Measurements from ENCODE around the gene OSBPL3.

OSBPL3 gene

DNA sequence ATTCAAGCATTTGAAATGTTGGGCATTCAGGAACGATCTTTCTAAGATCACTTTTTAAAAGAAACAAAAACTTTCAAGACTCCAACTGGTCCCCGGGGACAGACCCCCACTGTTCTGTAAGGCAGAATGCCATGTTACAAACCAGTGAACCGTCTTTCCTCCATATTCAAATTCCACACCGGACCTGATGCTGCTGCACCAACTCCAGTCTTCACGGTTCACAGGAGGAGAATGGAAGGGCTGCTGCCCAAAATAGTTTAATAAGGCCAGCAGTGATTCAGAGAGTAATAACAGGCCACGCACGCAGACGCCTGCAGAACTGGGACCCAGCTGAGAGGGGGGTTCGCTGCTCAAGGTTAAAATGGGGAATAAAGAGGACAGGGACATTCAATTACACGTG lies 47.2 kb downstream of the OSBPL3 start:
- no peak overlapping the region for H3K4me3 ChIP-seq (ENCODE audit: low read depth, low read length)
- no peak for TF ChIP-seq CTCF (IDR thresholded peaks at IDR 0.05; ENCODE audit: borderline replicate concordance, insufficient read depth, low read depth, low read length)

- TF ChIP-seq CTCF (IDR thresholded peaks at IDR 0.05; ENCODE audit: borderline replicate concordance, insufficient read depth, low read depth, low read length): no peak
- H3K4me3 ChIP-seq (ENCODE audit: low read depth, low read length): no peak overlapping the region
Measured at GRCh38 chr7:24932389-24932788, 47.6 kb downstream of the OSBPL3 start.

- no peak for TF ChIP-seq CTCF (IDR thresholded peaks at IDR 0.05; ENCODE audit: borderline replicate concordance, insufficient read depth, low read depth, low read length)
- no peak overlapping the region for H3K4me3 ChIP-seq (ENCODE audit: low read depth, low read length)
Measured at GRCh38 chr7:24931844-24932243, 48.1 kb downstream of the OSBPL3 start.

DNA sequence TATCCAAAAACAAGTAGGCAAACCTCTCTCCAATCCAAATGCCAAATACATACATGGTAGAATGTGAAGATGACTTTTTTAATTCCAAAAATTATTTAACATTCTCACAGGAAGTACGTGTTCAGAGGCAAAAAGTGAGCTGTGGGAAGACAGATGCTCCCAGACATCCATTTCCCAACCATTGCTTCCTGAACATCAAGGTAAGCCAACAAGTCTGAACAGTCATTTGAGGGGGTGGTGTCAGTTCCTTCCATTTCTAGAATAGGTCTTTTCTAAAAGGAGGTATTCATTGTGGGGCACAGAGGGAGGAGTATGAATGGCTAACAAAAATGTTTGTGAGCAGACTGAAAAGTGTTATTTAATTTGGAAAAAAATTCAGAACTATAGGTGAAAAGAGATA lies 49.1 kb downstream of the OSBPL3 start:
- no peak for TF ChIP-seq CTCF (IDR thresholded peaks at IDR 0.05; ENCODE audit: borderline replicate concordance, insufficient read depth, low read depth, low read length)
- H3K4me3 ChIP-seq (ENCODE audit: low read depth, low read length): no peak overlapping the region

DNA sequence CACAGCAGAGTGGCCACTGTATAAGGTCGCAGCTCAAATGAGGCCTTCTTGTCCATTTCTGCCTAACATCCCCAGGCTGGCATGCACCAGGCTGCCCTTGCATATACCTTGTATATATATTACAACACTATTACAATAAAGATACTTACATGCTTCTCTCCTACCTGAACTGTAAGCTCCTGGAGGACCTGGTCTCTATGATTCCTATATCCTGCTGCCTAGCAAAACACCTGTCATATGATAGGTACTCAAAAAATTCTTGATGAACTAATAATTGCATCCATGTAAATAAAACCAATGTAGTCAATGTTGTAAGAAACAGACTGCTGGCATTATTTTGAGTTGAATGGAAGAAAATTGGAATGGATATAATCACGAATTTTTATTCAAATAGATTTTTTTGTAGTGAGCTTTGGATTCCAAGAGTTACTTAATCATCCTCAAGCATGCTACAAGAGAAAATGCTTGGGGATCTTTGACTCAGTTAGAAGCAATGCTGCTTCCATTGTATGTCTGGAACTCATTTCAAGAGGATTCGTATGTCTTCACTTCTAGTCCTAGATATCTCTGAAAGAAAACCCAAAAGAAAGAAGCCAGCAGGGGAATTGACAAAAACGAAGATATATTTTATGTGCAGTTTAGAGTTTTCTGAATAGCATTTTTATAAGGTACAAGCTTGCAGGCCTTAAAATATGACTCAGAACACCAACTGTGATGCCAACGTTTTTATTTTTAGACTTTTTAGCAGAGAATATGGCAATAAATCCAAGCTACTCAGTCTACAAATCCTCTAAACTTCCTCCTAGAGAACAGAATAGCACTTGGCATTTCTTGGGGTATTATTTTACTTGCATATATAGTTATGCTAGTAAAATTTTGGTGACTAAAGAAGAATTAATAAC lies 53.1 kb downstream of the OSBPL3 start:
- TF ChIP-seq CTCF (IDR thresholded peaks at IDR 0.05; ENCODE audit: borderline replicate concordance, insufficient read depth, low read depth, low read length): no peak
- H3K4me3 ChIP-seq (ENCODE audit: low read depth, low read length): no peak overlapping the region

DNA sequence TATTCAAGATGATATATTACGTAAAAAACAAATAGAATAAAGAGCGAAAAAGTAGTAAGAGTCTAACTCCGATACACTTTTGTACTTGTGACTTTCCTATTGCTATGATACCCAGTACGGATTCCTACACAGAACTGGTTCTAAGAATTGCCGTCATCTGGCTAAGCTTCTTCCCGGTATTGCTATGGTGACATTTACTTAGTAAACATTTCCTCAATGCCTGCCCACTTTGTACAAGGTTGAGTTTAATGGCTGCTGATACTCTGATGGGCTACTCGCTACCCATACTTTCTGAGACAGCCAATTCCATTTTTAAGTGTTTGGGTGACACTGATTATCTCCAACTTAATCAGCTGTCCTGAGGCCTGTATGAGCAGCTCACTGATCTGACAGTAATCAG lies 55.6 kb downstream of the OSBPL3 start:
- no peak overlapping the region for H3K4me3 ChIP-seq (ENCODE audit: low read depth, low read length)
- no peak for TF ChIP-seq CTCF (IDR thresholded peaks at IDR 0.05; ENCODE audit: borderline replicate concordance, insufficient read depth, low read depth, low read length)
